Neural cell (in vitro differentiated cells): ENCODE measurements around the gene DOCK8. TPM values are rescaled to one million over a fixed set of nuclear protein-coding genes. Genes with fewer than 3 reads are reported as not detected.
"Not testable (repeated sequence)": the region's sequence is repeated elsewhere in the genome, so short reads cannot be mapped to it uniquely, and the experiment has no call there.

ENCODE experiments used
- H2AFZ ChIP-seq: fragments of 200-600, 300-800 bp; sonication (generic), shearing (Covaris generic); 2 replicates; pipeline ENCODE4 v1.6.0; 2014; ENCODE audit warnings: low read depth, mild to moderate bottlenecking, antibody characterized with exemption, low read length, moderate library complexity
- H3F3A ChIP-seq: fragments of 200-600 bp; shearing (Covaris generic); 2 replicates; pipeline ENCODE4 v1.6.1; 2016; ENCODE audit warnings: mild to moderate bottlenecking, moderate library complexity, mixed read lengths, antibody characterized with exemption, low read length; ENCODE audit not compliant: insufficient read depth, poor library complexity, severe bottlenecking
- H3K27ac ChIP-seq: fragments of 200-600, 300-800 bp; sonication (generic), shearing (Covaris generic); 2 replicates; pipeline ENCODE4 v1.5.1; 2014; ENCODE audit warnings: mild to moderate bottlenecking, low read length, moderate library complexity
- H3K27me3 ChIP-seq: fragments of 300-800, 200-600 bp; sonication (generic), shearing (Covaris generic); 2 replicates; pipeline ENCODE4 v1.6.0; 2014; ENCODE audit warnings: mild to moderate bottlenecking, low read depth, low read length, moderate library complexity; ENCODE audit not compliant: insufficient read depth
- H3K36me3 ChIP-seq: fragments of 300-800, 200-600 bp; sonication (generic), shearing (Covaris generic); 2 replicates; pipeline ENCODE4 v1.5.1; 2014; ENCODE audit warnings: mild to moderate bottlenecking, antibody characterized with exemption, low read length, moderate library complexity; ENCODE audit not compliant: insufficient read depth
- H3K4me2 ChIP-seq: fragments of 300-800, 200-600 bp; sonication (generic), shearing (Covaris generic); 2 replicates; pipeline ENCODE4 v1.6.0; 2014; ENCODE audit warnings: mild to moderate bottlenecking, low read length
- H3K4me3 ChIP-seq: fragments of 300-800, 200-600 bp; sonication (generic), shearing (Covaris generic); 2 replicates; pipeline ENCODE4 v1.5.1; 2014; ENCODE audit warnings: mild to moderate bottlenecking, low read length, moderate library complexity
- H3K79me2 ChIP-seq: fragments of 200-600 bp; shearing (Covaris generic); replicated peaks from 2 replicates; pipeline ENCODE4 v1.6.0; 2014; ENCODE audit warnings: mild to moderate bottlenecking, low read length, moderate library complexity; ENCODE audit not compliant: insufficient read depth
- H3K9ac ChIP-seq: fragments of 300-800, 200-600 bp; sonication (generic), shearing (Covaris generic); 2 replicates; pipeline ENCODE4 v1.6.1; 2016; ENCODE audit warnings: mild to moderate bottlenecking, low read length, mixed read lengths
- H3K9me2 ChIP-seq: fragments of 200-600 bp; shearing (Covaris generic); 2 replicates; pipeline ENCODE4 v1.6.1; 2016; ENCODE audit warnings: mild to moderate bottlenecking, low read length, mixed read lengths; ENCODE audit not compliant: insufficient read depth
- H3K9me3 ChIP-seq: fragments of 200-600, 300-800 bp; sonication (generic), shearing (Covaris generic); 2 replicates; pipeline ENCODE4 v1.6.1; 2016; ENCODE audit warnings: mild to moderate bottlenecking, mixed run types, low read length, moderate library complexity, mixed read lengths
- H4K20me1 ChIP-seq: fragments of 200-600 bp; shearing (Covaris generic); 2 replicates; pipeline ENCODE4 v1.6.1; 2016; ENCODE audit warnings: mild to moderate bottlenecking, mixed run types; ENCODE audit not compliant: insufficient read depth
- CTCF ChIP-seq: fragments of 450-650 bp; IDR thresholded peaks from 2 replicates; pipeline ENCODE4 v1.5.1; 2014; ENCODE audit warnings: antibody characterized with exemption, mild to moderate bottlenecking, moderate library complexity; ENCODE audit not compliant: poor library complexity, severe bottlenecking
- EP300 ChIP-seq: fragments of 450-650 bp; conservative IDR thresholded peaks from 2 replicates; pipeline ENCODE4 v1.6.1; 2014; ENCODE audit warnings: antibody characterized with exemption, mild to moderate bottlenecking, moderate library complexity; ENCODE audit not compliant: poor library complexity, severe bottlenecking
- EZH2 ChIP-seq: fragments of 200-600, 300-800 bp; shearing (Covaris generic), sonication (generic); IDR thresholded peaks from 2 replicates; pipeline ENCODE4 v1.6.1; 2014; ENCODE audit warnings: antibody characterized with exemption, low read length, borderline replicate concordance, mild to moderate bottlenecking; ENCODE audit not compliant: insufficient read depth, poor library complexity, severe bottlenecking
- MXI1 ChIP-seq: fragments of 450-650 bp; conservative IDR thresholded peaks from 2 replicates; pipeline ENCODE4 v1.6.1; 2014; ENCODE audit warnings: antibody characterized with exemption, mild to moderate bottlenecking; ENCODE audit not compliant: poor library complexity, severe bottlenecking
- POLR2AphosphoS5 ChIP-seq: IDR thresholded peaks from 2 replicates; pipeline ENCODE4 v1.6.1; 2012
- RAD21 ChIP-seq: fragments of 450-650 bp; conservative IDR thresholded peaks from 2 replicates; pipeline ENCODE4 v1.6.1; 2014; ENCODE audit warnings: antibody characterized with exemption, mild to moderate bottlenecking, moderate library complexity
- REST ChIP-seq: IDR thresholded peaks from 2 replicates; pipeline ENCODE4 v1.6.1; 2012; ENCODE audit warnings: borderline replicate concordance
- SMC3 ChIP-seq: fragments of 450-650 bp; conservative IDR thresholded peaks from 2 replicates; pipeline ENCODE4 v1.6.1; 2014; ENCODE audit warnings: antibody characterized with exemption, mild to moderate bottlenecking, moderate library complexity; ENCODE audit not compliant: poor library complexity
- TAF1 ChIP-seq: IDR thresholded peaks from 2 replicates; pipeline ENCODE4 v1.6.1; 2012; ENCODE audit warnings: low read depth
- polyA plus RNA-seq: library from polyadenylated mRNA; depleted of rRNA; stranded (reverse); fragments of >200 nt; gene quantifications from 2 replicates; pipeline ENCODE4 v1.2.3, GENCODE V29; 2014

The DOCK8 gene
- polyA plus RNA-seq, 1 donor from 2014 or later: not detected

GRCh38 chr9:217950-218349 lies 3.3 kb downstream of the DOCK8 start:
- Histone ChIP-seq H3K9me3 (no peaks in the 10 kb centered on the region), H3K4me2 (no peak overlapping the region), H3K79me2 (no peaks in the 10 kb centered on the region), H3K27ac (no peak overlapping the region), H3K9me2 (no peaks in the 10 kb centered on the region), H3K9ac (no peak overlapping the region), H4K20me1 (no peaks in the 10 kb centered on the region), H3K27me3 (peaks cover 42% of the 10 kb centered on the region), H3K36me3 (no peaks in the 10 kb centered on the region), H3F3A (no peaks in the 10 kb centered on the region), H3K4me3 (no peak overlapping the region), H2AFZ (no peak overlapping the region)
- no peak for TF ChIP-seq POLR2AphosphoS5
- no peak for TF ChIP-seq EP300
- no peak for TF ChIP-seq EZH2
- no peak for TF ChIP-seq TAF1
- TF ChIP-seq SMC3: no peak
- TF ChIP-seq REST: no peak
- TF ChIP-seq RAD21: no peak
- TF ChIP-seq CTCF: no peak
- TF ChIP-seq MXI1: no peak

GRCh38 chr9:219036-219435 lies 4.4 kb downstream of the DOCK8 start:
- not testable (repeated sequence) for H3K4me2 ChIP-seq, H4K20me1 ChIP-seq, H3K9ac ChIP-seq, H2AFZ ChIP-seq, H3K9me3 ChIP-seq, H3K79me2 ChIP-seq, H3F3A ChIP-seq, H3K27ac ChIP-seq, H3K4me3 ChIP-seq, H3K36me3 ChIP-seq, H3K9me2 ChIP-seq
- H3K27me3 ChIP-seq: peaks cover 32% of the 10 kb centered on the region

- Histone ChIP-seq H3K4me3 (no peak overlapping the region), H3K4me2 (no peak overlapping the region), H3K9ac (no peak overlapping the region), H4K20me1 (no peaks in the 10 kb centered on the region), H3K79me2 (no peaks in the 10 kb centered on the region), H3K9me3 (no peaks in the 10 kb centered on the region), H2AFZ (no peak overlapping the region), H3K36me3 (no peaks in the 10 kb centered on the region), H3K27me3 (peaks cover 24% of the 10 kb centered on the region), H3F3A (no peaks in the 10 kb centered on the region), H3K9me2 (no peaks in the 10 kb centered on the region), H3K27ac (no peak overlapping the region)
- TF ChIP-seq POLR2AphosphoS5 (no peak), MXI1 (no peak), SMC3 (no peak), EP300 (no peak), REST (no peak), EZH2 (no peak), RAD21 (no peak), TAF1 (no peak), CTCF (no peak)
Measured at GRCh38 chr9:219670-220365, 5.2 kb downstream of the DOCK8 start.
